Activated T-helper 9 cell treated with anti-CD3 and anti-CD28 coated beads, Interleukin-2, amount 50 U/mL, for 16 hours (primary cell): ENCODE results near the gene KLKB1.
"Not testable (repeated sequence)": the region's sequence is repeated elsewhere in the genome, so short reads cannot be mapped to it uniquely, and the experiment has no call there.

Source experiments
- DNase-seq: peaks from one replicate; pipeline ENCODE4 v3.0.0-alpha.2; 2020; ENCODE audit warnings: low read depth

The KLKB1 gene

GRCh38 chr4:186227744-186228513 is 622 bp downstream of the KLKB1 start:
- DNase-seq, result no peak

- no peak for DNase-seq
These were observed 1.2 kb downstream of the KLKB1 start for GRCh38 chr4:186228514-186228894.

GRCh38 chr4:186234367-186234766 is 7.1 kb downstream of the KLKB1 start:
- DNase-seq, result no peak

- no peak for DNase-seq
These were observed 8.8 kb downstream of the KLKB1 start for GRCh38 chr4:186236126-186236525.

- DNase-seq, result no peak
These were observed 13.1 kb downstream of the KLKB1 start for GRCh38 chr4:186240452-186240847.

- no peak for DNase-seq
These were observed 13.7 kb downstream of the KLKB1 start for GRCh38 chr4:186240848-186241491.

GRCh38 chr4:186241616-186242015 is 14.3 kb downstream of the KLKB1 start:
- no peak for DNase-seq

- DNase-seq, result not testable (repeated sequence)
These were observed 14.7 kb downstream of the KLKB1 start for GRCh38 chr4:186242031-186242430.

GRCh38 chr4:186243331-186243730 is 16.0 kb downstream of the KLKB1 start:
- DNase-seq, result no peak

GRCh38 chr4:186244835-186245234 is 17.5 kb downstream of the KLKB1 start:
- DNase-seq, result no peak

- not testable (repeated sequence) for DNase-seq
These were observed 19.9 kb downstream of the KLKB1 start for GRCh38 chr4:186247062-186247752.

- DNase-seq, result no peak
These were observed 21.3 kb downstream of the KLKB1 start for GRCh38 chr4:186248643-186249042.

GRCh38 chr4:186249785-186250754 is 22.8 kb downstream of the KLKB1 start:
- DNase-seq, result no peak

GRCh38 chr4:186250760-186251159 is 23.5 kb downstream of the KLKB1 start:
- no peak for DNase-seq

- no peak for DNase-seq
These were observed 27.8 kb downstream of the KLKB1 start for GRCh38 chr4:186255122-186255521.

- no peak for DNase-seq
These were observed 31.0 kb downstream of the KLKB1 start for GRCh38 chr4:186258216-186258811.

- DNase-seq, result no peak
These were observed 32.8 kb downstream of the KLKB1 start for GRCh38 chr4:186260117-186260503.

- no peak for DNase-seq
These were observed 33.5 kb downstream of the KLKB1 start for GRCh38 chr4:186260504-186261448.

GRCh38 chr4:186264660-186265059 is 37.4 kb downstream of the KLKB1 start:
- DNase-seq, result no peak

GRCh38 chr4:186265250-186265649 is 37.9 kb downstream of the KLKB1 start:
- not testable (repeated sequence) for DNase-seq
